ENCODE measurements around the gene THOC7.

THOC7 gene

GRCh38 chr3:63878394-63879060, 14.9 kb upstream of the THOC7 start:
- no peak for DNase-seq

DNA sequence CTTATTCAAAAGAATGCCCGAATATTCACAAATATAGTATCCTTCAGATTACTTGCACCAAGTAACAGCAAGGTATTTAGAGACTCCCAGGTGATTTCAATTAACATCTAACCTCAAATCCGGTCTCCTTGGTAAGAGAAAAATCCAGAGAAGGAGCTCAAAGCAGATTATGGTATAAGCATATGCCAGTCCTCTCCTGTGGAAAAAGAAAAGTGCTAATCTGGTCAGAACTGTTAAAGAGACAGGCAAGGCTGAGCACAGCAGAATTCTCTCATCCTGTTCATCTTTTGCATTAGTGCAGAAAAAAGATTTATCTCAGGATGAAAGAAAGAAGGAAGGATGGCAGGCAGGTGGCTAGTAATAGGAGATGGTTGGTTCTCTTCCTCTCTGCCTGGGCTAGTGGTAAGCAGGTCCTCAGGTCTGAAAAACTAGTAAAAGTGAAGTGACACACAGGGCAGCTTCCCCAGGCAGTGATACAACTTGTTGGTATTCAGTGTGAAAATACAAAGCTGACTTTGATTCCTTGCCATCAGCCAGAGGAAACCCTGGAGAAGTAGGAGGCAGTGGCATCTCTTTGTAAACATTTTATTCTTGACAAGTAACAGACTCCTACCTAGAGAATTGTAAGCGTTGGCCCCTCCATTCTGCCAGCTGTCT, 14.3 kb upstream of the THOC7 start:
- DNase-seq = no peak

- DNase-seq = no peak
These were observed 12.7 kb upstream of the THOC7 start for GRCh38 chr3:63876260-63876659.

DNA sequence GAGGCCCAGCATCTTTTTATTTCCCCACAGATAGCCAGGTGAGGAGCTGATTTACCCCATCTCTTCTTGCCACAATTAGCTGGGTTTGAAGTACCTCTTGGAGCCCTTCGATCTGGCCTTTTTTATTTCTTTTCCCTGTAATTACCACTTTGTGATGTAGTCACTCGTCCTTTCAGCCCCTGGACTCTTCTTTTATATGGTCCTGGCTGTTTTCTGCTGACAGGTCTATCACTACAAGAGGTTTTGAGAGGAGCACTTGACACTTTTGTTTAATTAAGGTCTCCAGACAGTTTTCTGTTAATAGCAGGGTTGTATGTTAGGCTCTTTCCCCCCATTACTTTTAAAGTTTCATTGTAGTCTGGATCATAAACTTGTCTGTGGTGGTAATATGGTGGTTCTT, 11.9 kb upstream of the THOC7 start:
- DNase-seq = no peak

GRCh38 chr3:63874769-63875168, 11.2 kb upstream of the THOC7 start:
- DNase-seq = peak; percentile 23 to 63 (median 57)

GRCh38 chr3:63872135-63872924, 8.7 kb upstream of the THOC7 start:
- no peak for DNase-seq

DNA sequence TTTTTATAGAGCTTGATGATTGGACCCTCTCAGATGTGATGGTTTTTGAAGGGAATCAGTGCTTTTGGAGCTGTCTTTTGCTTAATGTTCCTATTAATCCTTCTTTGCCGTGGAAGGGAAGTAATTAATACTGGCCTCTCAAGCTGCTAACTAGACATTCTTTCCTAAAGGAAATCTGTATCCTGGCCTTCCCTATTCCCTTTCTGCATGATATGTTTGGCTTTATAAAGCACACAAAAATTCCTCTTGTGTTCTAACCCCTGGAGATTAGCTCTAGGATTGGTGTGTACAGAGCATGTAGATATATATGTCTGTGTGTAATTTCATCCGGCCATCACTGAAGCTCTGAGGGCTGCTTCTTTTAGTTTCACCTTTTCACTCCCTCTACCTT, 7.0 kb upstream of the THOC7 start:
- DNase-seq = no peak

DNA sequence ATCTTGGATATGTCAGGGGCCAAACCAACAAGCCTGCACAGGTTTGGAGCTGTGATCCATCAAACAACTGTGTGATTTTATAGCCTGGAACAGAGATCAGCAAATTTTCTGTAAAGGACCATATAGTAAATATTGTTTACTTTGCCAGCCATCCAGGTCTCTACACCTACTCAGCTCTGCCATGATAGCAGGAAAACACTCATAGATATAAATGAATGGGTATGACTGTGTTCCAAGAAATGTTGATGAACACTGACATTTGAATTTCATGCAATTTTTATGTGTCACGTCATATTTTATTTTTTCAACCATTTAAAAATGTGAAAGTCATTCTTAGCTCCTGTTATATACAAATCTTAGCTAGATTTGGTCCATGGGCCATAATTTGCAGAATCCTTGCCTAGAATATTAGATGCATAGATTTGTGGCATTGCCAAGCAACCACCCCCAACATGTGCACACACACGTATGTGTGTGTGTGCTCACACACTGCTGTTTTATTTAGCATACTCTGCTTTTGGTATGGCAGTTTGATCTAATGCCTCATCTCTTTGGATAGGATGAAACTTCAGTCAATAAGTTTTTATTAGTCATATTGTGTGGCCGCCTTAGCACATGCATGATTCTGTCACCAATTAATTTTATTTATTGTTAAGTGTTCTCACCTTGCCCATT, 6.5 kb upstream of the THOC7 start:
- no peak for DNase-seq

- DNase-seq = no peak
These were observed 3.6 kb upstream of the THOC7 start for GRCh38 chr3:63867225-63867624.

DNA sequence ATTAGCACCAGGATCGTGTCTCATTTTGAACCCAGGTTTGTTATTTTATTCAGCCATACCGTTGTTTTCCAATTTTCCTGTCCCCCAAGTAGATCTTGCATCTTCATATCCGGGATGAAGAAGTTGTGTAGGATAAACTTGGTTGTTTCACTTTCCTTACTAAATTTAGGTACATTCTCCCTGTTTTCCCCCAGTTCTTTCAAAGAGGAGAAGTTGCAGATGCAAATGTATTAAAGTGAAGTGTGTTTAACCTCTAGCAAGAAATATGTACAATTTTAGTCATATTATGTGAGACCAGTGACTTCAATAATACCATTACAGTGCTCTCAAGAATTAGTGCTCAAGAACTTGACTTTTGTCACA, 1.3 kb upstream of the THOC7 start:
- peak in 2 of 4 experiments; percentile 9 to 10 for DNase-seq

DNA sequence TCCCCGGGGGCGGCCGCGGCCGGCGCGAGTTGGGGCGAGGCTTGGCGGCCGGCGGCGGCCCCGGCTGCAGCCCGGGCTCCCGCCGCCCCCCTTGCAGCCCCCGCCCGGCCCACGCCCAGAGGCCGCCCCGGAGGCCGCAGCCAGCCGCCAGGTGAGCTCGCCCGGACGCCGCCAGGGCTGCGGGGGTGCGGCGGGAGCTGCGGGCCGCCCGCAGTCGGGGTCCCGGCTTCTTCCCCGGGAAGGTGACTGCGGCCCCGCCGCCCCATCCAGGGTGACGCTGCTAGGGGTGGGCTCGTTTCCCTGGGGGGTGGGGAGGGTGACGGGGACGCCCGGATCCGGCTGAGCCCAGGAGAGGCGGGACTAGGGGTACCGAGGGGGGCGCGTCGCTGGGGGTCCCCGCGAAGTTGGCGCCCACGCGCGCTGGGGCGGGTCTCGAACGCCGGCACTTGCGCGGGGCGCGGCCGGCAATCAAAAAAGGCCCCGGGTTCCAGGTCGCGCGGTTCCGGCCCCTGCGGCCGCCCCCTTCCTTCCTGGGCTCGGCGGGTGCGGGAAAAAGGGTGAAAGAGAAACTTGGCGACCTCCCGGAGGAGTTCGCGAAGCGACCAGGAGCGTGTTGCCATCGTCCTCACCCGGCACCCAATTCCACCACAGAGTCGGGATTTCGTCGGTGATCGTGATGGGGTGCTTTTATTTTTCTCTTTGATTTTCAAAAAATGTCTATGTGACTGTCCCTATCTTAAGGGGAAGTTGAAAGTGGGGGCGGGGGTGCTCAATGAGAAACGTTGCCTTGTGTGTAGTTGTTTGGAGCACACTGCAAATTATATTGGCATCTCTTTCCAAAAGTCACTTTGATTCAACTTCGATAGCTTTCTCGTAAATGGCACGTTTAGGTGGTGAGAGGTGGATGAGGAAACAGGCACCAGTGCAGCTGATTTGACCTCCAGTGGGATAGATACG, 681 bp upstream of the THOC7 start:
- peak; percentile 56 to 73 (median 68) for DNase-seq

GRCh38 chr3:63862804-63863149, 828 bp downstream of the THOC7 start:
- DNase-seq = no peak

DNA sequence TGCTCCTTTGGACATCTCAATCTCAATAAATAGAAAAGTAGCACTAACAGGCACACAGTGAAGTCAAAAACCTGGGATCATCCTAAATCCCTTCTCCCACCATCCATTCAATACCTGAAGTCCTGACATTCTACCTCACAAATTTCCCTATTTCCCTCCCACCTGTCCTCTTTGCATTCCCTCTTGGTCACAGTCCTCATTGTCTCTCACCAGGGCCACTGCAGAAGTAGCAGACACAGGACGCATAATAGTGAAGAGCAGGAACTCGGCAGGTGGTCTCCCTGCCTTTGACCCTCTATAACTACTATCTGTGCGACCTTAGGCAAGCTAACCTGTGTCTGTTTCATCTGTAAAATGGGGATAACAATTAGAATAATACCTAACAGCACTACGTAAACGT, 2.3 kb downstream of the THOC7 start:
- DNase-seq = no peak

- DNase-seq = no peak
These were observed 2.8 kb downstream of the THOC7 start for GRCh38 chr3:63860776-63861175.

DNA sequence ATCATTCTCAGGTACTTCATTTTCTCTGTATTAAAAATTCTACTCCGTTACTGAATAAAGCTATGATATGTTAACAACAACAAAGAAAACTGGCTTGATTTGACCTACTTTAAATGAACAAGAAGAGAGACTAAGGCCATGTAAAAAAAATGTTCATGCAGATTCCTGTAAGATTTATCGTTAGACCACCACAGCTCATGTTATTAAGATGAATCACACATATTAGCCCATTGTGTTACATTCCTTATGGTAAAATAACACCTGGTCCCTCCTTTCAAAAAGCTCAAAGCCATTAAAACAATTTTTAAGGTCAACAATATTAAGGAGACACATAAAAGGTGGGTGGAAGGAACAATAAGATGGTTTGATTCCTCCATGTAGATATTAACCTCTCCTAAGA, 6.3 kb downstream of the THOC7 start:
- DNase-seq = no peak

- no peak for DNase-seq
These were observed 8.2 kb downstream of the THOC7 start for GRCh38 chr3:63855333-63855940.

GRCh38 chr3:63853106-63853505, 10.5 kb downstream of the THOC7 start:
- no peak for DNase-seq

GRCh38 chr3:63851287-63851686, 12.3 kb downstream of the THOC7 start:
- DNase-seq = no peak

- no peak for DNase-seq
These were observed 14.4 kb downstream of the THOC7 start for GRCh38 chr3:63849175-63849574.

DNA sequence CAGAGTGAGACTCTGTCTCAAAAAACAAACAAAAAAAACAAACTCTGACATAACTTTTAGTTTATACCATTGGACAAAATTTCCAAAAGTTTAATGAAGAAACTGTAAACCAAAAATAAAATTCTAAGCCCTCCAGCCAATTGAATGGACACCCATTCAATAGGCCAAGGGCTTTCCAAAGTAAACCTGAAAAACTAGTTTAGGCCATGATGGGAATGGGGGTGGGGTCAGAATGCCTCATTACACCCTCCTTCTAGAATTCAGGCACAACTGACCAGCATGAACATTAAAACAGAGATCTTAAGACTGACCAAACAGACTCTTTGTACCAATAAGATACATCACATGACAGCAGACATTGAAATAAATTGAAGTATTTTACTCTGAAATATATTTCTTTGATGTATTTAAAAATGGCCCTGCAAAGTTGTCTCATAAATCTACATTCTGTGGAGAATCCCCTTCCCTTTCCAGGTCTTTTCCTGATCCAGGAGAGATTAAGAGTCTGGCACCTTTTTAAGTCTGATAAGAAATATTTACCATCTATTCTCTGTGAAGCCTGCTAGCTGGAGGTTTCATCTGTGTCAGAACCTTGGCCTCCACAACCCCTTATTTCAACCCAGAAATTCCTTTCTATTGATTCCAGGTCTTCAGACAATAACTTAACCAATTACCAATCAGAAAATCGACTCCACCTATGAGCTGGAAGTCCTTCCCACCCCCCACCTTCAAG, 15.7 kb downstream of the THOC7 start:
- no peak for DNase-seq

GRCh38 chr3:63845215-63845614, 18.4 kb downstream of the THOC7 start:
- DNase-seq = no peak

Data from suppressor macrophage (primary cell).